GM12878 (cell line): ENCODE data around the gene MPZL3. TPM values are rescaled to one million over a fixed set of nuclear protein-coding genes. Genes with fewer than 3 reads are reported as not detected.
A peak's percentile ranks its signal among the peaks of the same experiment; 100 is the strongest.

ENCODE experiments used
- ATAC-seq: fragments of 200-7000 bp; cut with Tn5 transposase; 3 replicates; pipeline ENCODE4 v1.9.1; 2020; ENCODE audit warnings: mild to moderate bottlenecking, moderate library complexity
- BruUV-seq: library from RNA; stranded (reverse); fragments of 400-500 nt; replicated peaks from 2 replicates; lab custom pipeline; 2021; lab: Mats Ljungman, UMichigan
- CTCF ChIA-PET: fragments of 300-600 bp; sonication (Branson Sonifier 250); formaldehyde crosslinking; extraction: SDS; loops from one replicate; lab custom pipeline; 2021; ENCODE audit warnings: inconsistent platforms; lab: Yijun Ruan, JAX
- POLR2A ChIA-PET: fragments of 350-600 bp; formaldehyde crosslinking; extraction: SDS; loops from one replicate; lab custom pipeline; 2021; ENCODE audit warnings: inconsistent platforms; lab: Charles Lee
- RAD21 ChIA-PET: fragments of 300-600 bp; sonication (Branson Sonifier 250); formaldehyde crosslinking; loops from one replicate; lab custom pipeline; 2023; ENCODE audit warnings: antibody characterized with exemption; ENCODE audit not compliant: unreplicated experiment; lab: Charles Lee
- SMC1A ChIA-PET: fragments of 300-600 bp; sonication (Branson Sonifier 250); formaldehyde crosslinking; loops from one replicate; lab custom pipeline; 2023; ENCODE audit not compliant: unreplicated experiment, uncharacterized antibody; lab: Charles Lee
- DNase-seq: peaks from one replicate; pipeline ENCODE4 v3.0.0-alpha.2; 2011; ENCODE audit warnings: low read depth, low spot score
- FAIRE-seq: peaks from 3 replicates; lab custom pipeline; 2011; peaks lifted over from hg19 to GRCh38; lab: Jason Lieb, UNC
- H2AFZ ChIP-seq: 2 replicates; pipeline ENCODE4 v1.6.0; 2011; ENCODE audit warnings: low read depth, low read length, control low read depth; ENCODE audit not compliant: control insufficient read depth
- H3K27ac ChIP-seq: 2 replicates; pipeline ENCODE4 v1.5.1; 2011; ENCODE audit warnings: control low read depth; ENCODE audit not compliant: control insufficient read depth, insufficient read depth
- H3K27me3 ChIP-seq, 2 experiments: replicated peaks in 1 of 2; 2 replicates each; pipeline versions ENCODE4 v1.6.0 to v1.6.1; 2011; ENCODE audit warnings: low read length in 1 of 2; ENCODE audit not compliant: control insufficient read depth in 2 of 2, insufficient read depth in 2 of 2
- H3K36me3 ChIP-seq, 2 experiments: 2 replicates each; pipeline ENCODE4 v1.5.1; 2011; ENCODE audit warnings: low read length in 1 of 2; ENCODE audit not compliant: control insufficient read depth in 2 of 2, insufficient read depth in 2 of 2
- H3K4me1 ChIP-seq: 2 replicates; pipeline ENCODE4 v1.6.1; 2011; ENCODE audit warnings: mild to moderate bottlenecking, low read length, moderate library complexity, mixed read lengths; ENCODE audit not compliant: control insufficient read depth, insufficient read depth
- H3K4me2 ChIP-seq: 2 replicates; pipeline ENCODE4 v1.6.0; 2011; ENCODE audit warnings: control low read depth; ENCODE audit not compliant: control insufficient read depth, insufficient read depth
- H3K4me3 ChIP-seq: fragments of 200-600 bp; sonication (generic); 2 replicates; pipeline ENCODE4 v1.5.1; 2016
- H3K79me2 ChIP-seq: 2 replicates; pipeline ENCODE4 v1.6.0; 2011; ENCODE audit warnings: low read length; ENCODE audit not compliant: control insufficient read depth, insufficient read depth
- H3K9ac ChIP-seq: 2 replicates; pipeline ENCODE4 v1.8.0; 2011; ENCODE audit warnings: low read length, control low read depth, mixed read lengths; ENCODE audit not compliant: control insufficient read depth, insufficient read depth
- H3K9me3 ChIP-seq: replicated peaks from 3 replicates; pipeline ENCODE4 v1.5.1; 2011; ENCODE audit warnings: mild to moderate bottlenecking, low read length; ENCODE audit not compliant: control insufficient read depth, insufficient read depth
- H4K20me1 ChIP-seq: 2 replicates; pipeline ENCODE4 v1.6.0; 2011; ENCODE audit not compliant: control insufficient read depth, insufficient read depth
- IKZF1 ChIP-seq: fragments of 450-650 bp; conservative IDR thresholded peaks from 2 replicates; pipeline ENCODE4 v1.6.1; 2017; ENCODE audit warnings: antibody characterized with exemption, mild to moderate bottlenecking
- RUNX3 ChIP-seq: IDR thresholded peaks from 2 replicates; pipeline ENCODE4 v1.6.1; 2012; ENCODE audit warnings: low read length, inconsistent platforms
- TARDBP ChIP-seq: IDR thresholded peaks from 2 replicates; pipeline ENCODE4 v1.6.1; 2016; ENCODE audit warnings: borderline replicate concordance
- ZNF687 ChIP-seq: fragments of 450-650 bp; IDR thresholded peaks from 2 replicates; pipeline ENCODE4 v1.6.1; 2017; ENCODE audit warnings: mild to moderate bottlenecking, moderate library complexity
- WGBS: methylation state at CpG from one replicate; pipeline ENCODE4 v1.1.6; 2016; ENCODE audit warnings: low lambda C conversion rate; ENCODE audit not compliant: insufficient replicate concordance, insufficient coverage; ENCODE audit errors: missing lambda C conversion rate; 5-methylcytosine and 5-hydroxymethylcytosine counted together
- in situ Hi-C: fragments of 300-500 bp; cut with MboI; formaldehyde crosslinking; loops from 9 replicates; pipeline ENCODE4 v1.14.3; 2018; ENCODE audit warnings: mixed read lengths
- intact Hi-C: fragments of 100-400 bp; cut with micrococcal nuclease; formaldehyde crosslinking; loops from one replicate; pipeline ENCODE4 v1.14.2; 2022; ENCODE audit not compliant: unreplicated experiment
- polyA plus RNA-seq, 11 experiments: library from polyadenylated mRNA; depleted of rRNA in 4 of 11; unstranded in 6 of 11; stranded (reverse) in 5 of 11; fragments of >200 nt; fragmentation: Nextera tagmentation in 4 of 11; fragmentation: Illumina TruSeq in 1 of 11; extraction: Ambion mirVana in 4 of 11; extraction: Trizol in 1 of 11; gene quantifications; 1 replicate in 1 of 11; 2 replicates in 10 of 11; pipeline versions ENCODE4 v1.2.1 to v1.2.3, GENCODE V29; 2011 to 2016; ENCODE audit warnings: inconsistent platforms in 2 of 11, missing spikeins in 2 of 11, low read depth in 1 of 11
- total RNA-seq, 4 experiments: library from RNA; depleted of rRNA in 3 of 4; stranded (reverse); fragments of >200 nt in 3 of 4; fragmentation: Illumina TruSeq in 1 of 4; extraction: Trizol in 1 of 4; gene quantifications; 2 replicates each; pipeline versions ENCODE4 v1.2.1 to v1.2.3, GENCODE V29; 2013 to 2021

MPZL3 gene
- total and polyA plus RNA-seq, 10 of the 15 experiments (the other 5 are each of a cell fraction or from before 2014, with no cell fraction given): 2.1 to 7.5 (median 6.2) TPM

- no peaks in the 10 kb centered on the region; a peak in 1 of 4 replicates for H3K36me3 ChIP-seq
- ATAC-seq (peak; percentile 50), FAIRE-seq (no peak), DNase-seq (no peak)
- no peak overlapping the region for H3K27ac ChIP-seq
- POLR2A ChIA-PET: interaction anchor here (0.5 to 1.5 kb wide), 5 partner anchors 9 to 151 kb away, joined by 3 to 5 read pairs (median 4); no protein-coding TSS in a partner anchor
- in situ Hi-C loops: no loop called here
- no TSS peak for BruUV-seq
- no peaks in the 10 kb centered on the region; the same call in 2 of the 3 replicates for H3K9me3 ChIP-seq
- no peak overlapping the region for H3K9ac ChIP-seq
- no peaks in the 10 kb centered on the region for H3K27me3 ChIP-seq
- WGBS: 43% methylated on average over 7 of the region's 7 CpGs
- H3K4me2 ChIP-seq: no peak overlapping the region
- H3K79me2 ChIP-seq: no peaks in the 10 kb centered on the region
- H2AFZ ChIP-seq: no peak overlapping the region
- H4K20me1 ChIP-seq: no peaks in the 10 kb centered on the region
- RAD21 ChIA-PET: interaction anchor here (0.8 to 1.7 kb wide), 6 partner anchors 11 to 148 kb away, joined by 3 to 9 read pairs (median 4); no protein-coding TSS in a partner anchor
- intact Hi-C loops: no loop called here
- SMC1A ChIA-PET: interaction anchor here (0.6 to 2.2 kb wide), 20 partner anchors 9 to 245 kb away, joined by 3 to 17 read pairs (median 5); partner anchors contain the start of genes JAML and MPZL3
- no peak overlapping the region for H3K4me3 ChIP-seq
- TF ChIP-seq ZNF687 (peak; percentile 14; the same call in 1 of the 2 replicates), RUNX3 (0 out of 2 replicates have a peak, but pooled peaks have one; percentile 22), IKZF1 (0 out of 2 replicates have a peak, but pooled peaks have one; percentile 22), TARDBP (no peak)
- H3K4me1 ChIP-seq: peaks cover 6% of the 10 kb centered on the region; the same call in 1 of the 2 replicates
- CTCF ChIA-PET: interaction anchor here (0.7 to 2.7 kb wide), 14 partner anchors 9 to 285 kb away, joined by 3 to 16 read pairs (median 3); partner anchors contain the start of gene CD3E
Measured at GRCh38 chr11:118202599-118203422, 49.4 kb downstream of the MPZL3 start.
